ENCODE data around the gene METTL6.

DNA sequence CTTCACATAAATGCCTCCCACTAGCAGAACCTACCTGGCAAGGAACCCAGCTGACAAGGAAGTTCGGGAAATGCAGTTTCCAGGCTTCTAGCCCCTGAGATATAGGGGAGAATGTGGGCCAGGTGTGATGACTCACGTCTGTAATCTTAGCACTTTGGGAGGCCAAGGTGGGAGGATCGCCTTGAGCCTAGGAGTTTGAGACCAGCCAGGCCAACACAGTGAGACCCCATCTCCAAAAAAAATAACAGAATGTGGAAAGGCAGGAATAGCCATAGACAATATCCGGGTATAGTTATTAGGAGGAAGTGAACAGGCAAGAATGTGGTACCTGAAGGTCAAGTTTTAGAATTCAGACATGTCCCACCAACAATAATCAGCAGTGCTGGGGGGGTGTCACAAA lies 54.4 kb downstream of the METTL6 start:
- TF ChIP-seq, protein P1, sequence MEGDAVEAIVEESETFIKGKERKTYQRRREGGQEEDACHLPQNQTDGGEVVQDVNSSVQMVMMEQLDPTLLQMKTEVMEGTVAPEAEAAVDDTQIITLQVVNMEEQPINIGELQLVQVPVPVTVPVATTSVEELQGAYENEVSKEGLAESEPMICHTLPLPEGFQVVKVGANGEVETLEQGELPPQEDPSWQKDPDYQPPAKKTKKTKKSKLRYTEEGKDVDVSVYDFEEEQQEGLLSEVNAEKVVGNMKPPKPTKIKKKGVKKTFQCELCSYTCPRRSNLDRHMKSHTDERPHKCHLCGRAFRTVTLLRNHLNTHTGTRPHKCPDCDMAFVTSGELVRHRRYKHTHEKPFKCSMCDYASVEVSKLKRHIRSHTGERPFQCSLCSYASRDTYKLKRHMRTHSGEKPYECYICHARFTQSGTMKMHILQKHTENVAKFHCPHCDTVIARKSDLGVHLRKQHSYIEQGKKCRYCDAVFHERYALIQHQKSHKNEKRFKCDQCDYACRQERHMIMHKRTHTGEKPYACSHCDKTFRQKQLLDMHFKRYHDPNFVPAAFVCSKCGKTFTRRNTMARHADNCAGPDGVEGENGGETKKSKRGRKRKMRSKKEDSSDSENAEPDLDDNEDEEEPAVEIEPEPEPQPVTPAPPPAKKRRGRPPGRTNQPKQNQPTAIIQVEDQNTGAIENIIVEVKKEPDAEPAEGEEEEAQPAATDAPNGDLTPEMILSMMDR (IDR thresholded peaks at IDR 0.05) = no peak
- TF ChIP-seq POLR2A (IDR thresholded peaks at IDR 0.05) (no peak), EP300 (IDR thresholded peaks at IDR 0.05) (no peak)
